Femur (tissue), 1 donor: ENCODE results near the gene ZSCAN22.
"Not testable (repeated sequence)": the region's sequence is repeated elsewhere in the genome, so short reads cannot be mapped to it uniquely, and the experiment has no call there.

Experiments
- DNase-seq: peaks from one replicate; pipeline ENCODE4 v3.0.0-alpha.2; 2017

ZSCAN22 gene

GRCh38 chr19:58352760-58353671 is 26.2 kb downstream of the ZSCAN22 start, which contains the start of gene A1BG:
TSS of gene A1BG (minus strand) at chr19:58353492. CDS start at chr19:58353437, 55 bp downstream.
- DNase-seq = peak; percentile 14

- DNase-seq = peak; percentile 18
Observed at GRCh38 chr19:58353717-58354477, 27.1 kb downstream of the ZSCAN22 start.

- no peak for DNase-seq
Observed at GRCh38 chr19:58354478-58355030, 27.8 kb downstream of the ZSCAN22 start.

GRCh38 chr19:58355215-58355796 is 28.5 kb downstream of the ZSCAN22 start:
- DNase-seq = no peak

GRCh38 chr19:58355908-58356765 is 29.3 kb downstream of the ZSCAN22 start:
- peak; percentile 28 for DNase-seq

GRCh38 chr19:58356766-58357480 is 30.1 kb downstream of the ZSCAN22 start:
- peak; percentile 31 for DNase-seq

- DNase-seq = peak; percentile 15
Observed at GRCh38 chr19:58357481-58358145, 30.8 kb downstream of the ZSCAN22 start.

GRCh38 chr19:58361900-58362271 is 35.1 kb downstream of the ZSCAN22 start:
- no peak for DNase-seq

- peak; percentile 98 for DNase-seq
Observed at GRCh38 chr19:58362272-58362994, 35.6 kb downstream of the ZSCAN22 start, which contains the start of gene ZNF497. TSS of gene ZNF497 (minus strand) at chr19:58362751. CDS start at chr19:58357635, 5,116 bp downstream.

- DNase-seq = peak; percentile 12
Observed at GRCh38 chr19:58364146-58364545, 37.4 kb downstream of the ZSCAN22 start.

GRCh38 chr19:58366585-58367430 is 40.0 kb downstream of the ZSCAN22 start:
- peak; percentile 15 for DNase-seq

GRCh38 chr19:58367698-58368454 is 41.1 kb downstream of the ZSCAN22 start:
- peak; percentile 10 for DNase-seq

GRCh38 chr19:58368561-58369360 is 42.0 kb downstream of the ZSCAN22 start:
- DNase-seq = peak; percentile 9

GRCh38 chr19:58372311-58373133 is 45.7 kb downstream of the ZSCAN22 start:
- no peak for DNase-seq

- no peak for DNase-seq
Observed at GRCh38 chr19:58374200-58374599, 47.4 kb downstream of the ZSCAN22 start.

GRCh38 chr19:58376724-58377123 is 49.9 kb downstream of the ZSCAN22 start:
- DNase-seq = not testable (repeated sequence)
